GM19397 (cell line): ENCODE results near the gene TRIOBP.
A peak's percentile ranks its signal among the peaks of the same experiment; 100 is the strongest.

Experiments
- ATAC-seq: cut with Tn5 transposase; IDR thresholded peaks from one replicate; pipeline ENCODE4 v1.9.1; 2021; ENCODE audit warnings: mild to moderate bottlenecking, moderate library complexity; ENCODE audit not compliant: unreplicated experiment

The TRIOBP gene

DNA sequence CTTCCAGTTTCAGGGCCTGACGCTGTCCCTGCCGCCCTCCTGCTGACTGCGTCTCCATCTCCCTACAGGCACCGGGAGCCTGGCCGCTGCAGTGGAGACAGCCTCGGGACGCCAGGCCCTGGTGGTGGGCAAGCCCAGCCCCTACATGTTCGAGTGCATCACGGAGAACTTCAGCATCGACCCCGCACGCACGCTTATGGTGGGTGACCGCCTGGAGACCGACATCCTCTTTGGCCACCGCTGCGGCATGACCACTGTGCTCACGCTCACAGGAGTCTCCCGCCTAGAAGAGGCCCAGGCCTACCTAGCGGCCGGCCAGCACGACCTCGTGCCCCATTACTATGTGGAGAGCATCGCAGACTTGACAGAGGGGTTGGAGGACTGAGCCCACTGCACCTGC lies 31.4 kb upstream of the TRIOBP start:
- ATAC-seq = no peak

DNA sequence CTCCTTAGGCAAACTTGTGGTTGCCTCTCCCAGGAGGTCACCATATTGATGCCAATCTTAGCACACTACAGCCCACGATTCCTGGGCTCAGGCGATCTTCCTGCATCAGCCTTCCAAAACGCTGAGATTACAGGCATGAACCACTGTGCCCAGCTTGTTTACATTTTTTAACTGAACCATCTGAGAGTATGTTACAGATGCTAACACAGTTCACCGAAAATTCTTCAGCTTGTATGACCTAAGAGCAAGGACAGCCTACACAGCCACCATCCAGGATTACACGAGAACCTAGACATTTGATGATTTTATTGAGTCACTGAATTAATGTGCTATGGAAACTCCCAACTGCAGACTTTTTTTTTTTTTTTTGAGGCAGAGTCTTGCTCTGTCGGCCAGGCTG lies 27.3 kb upstream of the TRIOBP start:
- no peak for ATAC-seq

DNA sequence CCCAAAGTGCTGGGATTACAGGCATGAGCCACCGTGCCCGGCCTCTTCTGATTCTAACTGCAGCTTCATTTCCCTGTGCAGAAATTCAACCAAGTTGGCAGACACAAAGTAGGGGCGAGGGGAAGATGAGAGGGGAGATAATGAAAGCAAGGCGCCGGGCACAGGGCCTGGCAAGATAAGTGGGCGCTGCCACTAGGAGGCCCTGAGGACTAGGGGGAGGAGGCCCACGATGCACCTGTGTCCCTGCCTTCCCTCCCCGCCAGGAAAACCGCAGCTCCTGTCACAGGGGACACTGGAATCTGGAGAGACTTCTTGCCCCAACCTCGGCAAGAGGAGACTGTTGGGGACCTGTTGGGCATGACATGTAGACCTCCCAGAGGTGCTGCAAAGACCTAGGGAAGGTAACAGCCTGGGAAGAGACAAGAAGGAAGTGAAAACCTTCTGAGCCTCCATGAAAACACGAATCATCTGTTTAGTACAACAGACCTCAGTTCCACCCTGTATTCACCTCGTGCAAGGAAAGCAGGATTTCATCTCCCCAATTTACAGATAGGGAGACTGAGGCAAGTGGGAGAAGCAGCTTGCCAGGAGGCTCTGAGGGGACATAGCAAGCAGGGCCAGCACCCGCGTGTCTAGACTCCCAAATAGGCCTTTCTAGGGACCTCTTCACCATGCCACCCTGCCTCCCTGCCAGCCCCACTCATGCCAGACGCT lies 24.5 kb upstream of the TRIOBP start:
- no peak for ATAC-seq

DNA sequence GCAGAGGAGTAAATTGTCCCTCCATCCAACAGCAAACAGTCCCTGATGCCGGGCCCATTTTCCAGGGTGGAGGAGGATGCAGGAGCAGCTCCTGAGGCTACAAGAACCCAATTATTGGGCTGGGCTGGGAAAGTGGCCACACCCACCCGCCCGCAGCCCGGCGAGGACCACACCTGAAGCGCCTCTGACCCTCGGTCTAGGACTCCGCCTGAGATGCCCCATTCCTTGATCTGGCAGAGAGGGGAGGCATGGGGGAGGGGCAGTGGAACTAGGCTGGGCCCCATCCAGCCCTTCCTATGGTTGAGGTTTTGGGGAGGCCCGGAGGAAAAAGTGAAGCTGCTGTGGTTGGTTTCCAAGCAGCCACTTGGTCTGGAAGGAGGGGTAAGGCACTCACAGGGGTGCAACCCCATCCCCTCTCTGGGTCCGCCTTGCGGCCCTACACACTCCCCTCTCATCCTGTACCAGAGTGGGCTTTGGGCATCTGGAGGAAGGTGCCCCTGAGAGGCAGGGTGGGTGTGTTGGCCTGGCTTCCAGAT lies 23.9 kb upstream of the TRIOBP start:
- no peak for ATAC-seq

DNA sequence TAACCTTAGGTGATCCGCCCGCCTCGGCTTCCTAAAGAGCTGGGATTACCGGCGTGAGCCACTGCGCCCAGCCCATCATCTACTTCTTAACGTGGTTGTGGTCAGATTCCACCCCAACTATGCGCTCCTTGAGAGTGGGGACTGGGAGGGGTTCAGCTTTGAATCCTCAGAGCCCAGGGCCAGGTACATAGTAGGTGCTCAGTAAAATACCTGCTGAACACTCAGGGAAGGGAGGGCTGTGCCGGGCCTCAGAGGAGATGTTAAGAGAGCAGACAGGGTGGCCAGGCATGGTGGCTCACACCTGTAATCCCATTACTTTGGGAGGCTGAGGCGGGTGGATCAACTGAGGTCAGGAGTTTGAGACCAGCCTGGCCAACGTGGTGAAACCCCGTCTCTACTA lies 22.6 kb upstream of the TRIOBP start:
- ATAC-seq = no peak

DNA sequence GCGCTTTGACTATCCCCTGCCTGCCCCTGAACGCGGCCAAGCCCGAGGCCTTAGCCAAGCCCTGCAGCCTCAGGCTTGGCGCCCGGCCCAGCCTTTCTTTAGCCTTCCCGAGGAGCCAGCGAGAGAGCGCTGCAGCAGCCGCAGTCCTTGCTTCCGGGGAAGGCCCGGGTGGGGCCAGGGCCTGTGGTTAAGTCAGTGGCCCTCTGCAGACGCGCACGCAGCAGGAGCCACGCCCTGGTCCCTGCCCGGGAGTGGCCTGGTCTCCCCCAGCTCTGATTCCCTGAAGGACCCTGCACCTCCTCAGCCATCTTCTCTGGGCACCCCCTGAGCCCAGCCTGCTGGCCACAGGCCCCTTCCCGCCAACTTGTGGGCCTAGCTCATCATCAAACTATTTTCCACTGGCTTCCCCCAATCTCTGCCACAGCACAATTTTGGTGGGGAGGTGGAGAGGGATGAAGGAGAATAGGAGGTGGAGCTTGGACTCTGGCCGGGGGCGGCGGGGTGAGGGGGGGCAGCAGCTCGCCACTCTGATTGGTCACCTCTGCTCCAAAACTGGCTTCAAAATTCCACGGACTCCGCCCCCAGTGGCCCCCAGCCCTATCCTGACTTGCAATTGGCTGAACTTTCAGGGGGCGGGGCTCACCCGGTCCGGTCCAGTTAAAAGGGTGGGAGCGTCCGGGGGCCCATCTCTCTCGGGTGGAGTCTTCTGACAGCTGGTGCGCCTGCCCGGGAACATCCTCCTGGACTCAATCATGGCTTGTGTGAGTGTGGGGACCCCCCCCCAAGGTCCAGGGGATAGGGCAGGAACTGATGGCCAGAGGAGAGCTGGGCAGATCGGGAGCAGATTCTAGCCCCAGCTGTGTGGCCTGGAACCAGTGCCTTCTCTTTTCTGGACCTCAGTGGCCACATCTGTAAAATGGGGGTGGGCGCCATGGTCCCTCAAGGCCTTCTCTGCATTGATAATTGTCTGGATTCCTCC lies 21.6 kb upstream of the TRIOBP start, which contains the start of gene LGALS1:
LGALS1 (plus strand) TSS at position 686 of the 979 bp plus-strand sequence; CDS start at position 753, 67 bp downstream.
- ATAC-seq = no peak

DNA sequence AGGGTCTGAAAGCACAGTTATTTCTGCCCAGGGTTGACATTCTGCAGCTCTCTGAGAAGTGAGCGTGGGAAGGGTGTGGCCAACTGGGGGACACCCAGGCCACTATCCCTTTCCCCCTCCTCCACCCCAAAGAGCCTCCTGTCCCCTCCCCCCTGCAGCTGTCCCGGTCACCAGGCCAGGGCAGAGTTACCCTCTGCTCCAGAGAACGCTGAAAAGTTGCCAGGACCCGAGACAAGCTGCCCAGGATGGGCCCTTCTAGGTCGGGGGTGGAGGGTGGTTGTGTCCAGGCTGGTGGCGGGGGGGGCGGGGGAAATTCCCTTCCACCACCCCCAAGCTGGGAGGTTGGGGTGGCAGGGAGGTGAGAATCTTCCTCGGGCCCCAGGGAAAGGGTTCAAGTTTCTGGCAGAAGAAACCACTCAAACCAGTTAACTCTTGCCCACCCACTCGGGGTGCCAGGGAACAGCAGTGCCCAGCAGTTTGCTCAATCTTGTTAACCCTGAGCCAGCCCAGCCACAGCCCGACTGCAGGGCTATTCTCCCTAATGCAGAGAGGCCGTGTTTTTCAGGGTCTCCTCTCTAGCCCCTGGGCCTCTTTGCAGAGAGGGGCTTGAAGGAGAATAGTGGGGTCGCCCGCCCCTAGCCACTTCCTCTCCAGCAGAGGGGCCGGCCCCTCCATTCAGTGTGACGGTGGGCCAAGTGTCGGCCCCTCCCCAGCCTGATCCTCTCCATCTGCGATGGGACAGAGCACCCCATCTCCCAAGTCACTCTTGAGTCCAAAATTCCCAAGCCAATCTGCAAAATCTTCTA lies 20.7 kb upstream of the TRIOBP start:
- ATAC-seq = no peak

DNA sequence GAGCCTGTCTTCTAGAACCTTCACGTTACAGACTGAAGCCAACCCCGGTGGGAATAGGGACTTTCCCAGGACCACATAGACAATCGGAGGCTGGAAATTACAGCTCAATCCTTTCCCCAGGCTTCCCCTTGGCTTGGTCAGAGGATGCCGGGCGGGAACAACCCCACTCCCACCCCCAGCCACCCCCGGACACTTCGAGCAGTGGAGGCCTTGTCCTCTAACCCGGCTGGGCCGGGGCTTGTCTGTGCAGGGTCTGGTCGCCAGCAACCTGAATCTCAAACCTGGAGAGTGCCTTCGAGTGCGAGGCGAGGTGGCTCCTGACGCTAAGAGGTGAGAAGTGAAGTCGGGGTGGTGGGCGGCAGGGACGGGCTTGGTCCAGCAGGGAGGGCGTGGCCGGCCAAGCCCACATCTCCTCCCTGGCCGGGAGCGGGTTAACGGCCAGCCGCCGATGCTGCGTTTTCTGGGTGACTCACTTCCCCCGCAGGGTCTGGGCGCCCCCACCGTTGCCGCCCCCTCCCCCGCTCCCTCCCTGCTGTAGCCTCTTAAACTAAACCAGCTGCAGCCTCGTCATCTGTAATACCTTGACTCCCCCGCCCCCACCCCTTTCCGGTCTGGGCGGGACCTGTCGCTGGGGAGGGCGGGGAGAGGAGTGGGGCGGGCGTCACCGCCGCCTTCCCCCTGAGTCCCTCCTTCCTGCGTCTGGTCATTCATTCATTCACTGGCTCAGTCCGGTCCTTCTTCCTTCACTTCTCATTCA lies 19.9 kb upstream of the TRIOBP start:
- ATAC-seq = peak; percentile 46

DNA sequence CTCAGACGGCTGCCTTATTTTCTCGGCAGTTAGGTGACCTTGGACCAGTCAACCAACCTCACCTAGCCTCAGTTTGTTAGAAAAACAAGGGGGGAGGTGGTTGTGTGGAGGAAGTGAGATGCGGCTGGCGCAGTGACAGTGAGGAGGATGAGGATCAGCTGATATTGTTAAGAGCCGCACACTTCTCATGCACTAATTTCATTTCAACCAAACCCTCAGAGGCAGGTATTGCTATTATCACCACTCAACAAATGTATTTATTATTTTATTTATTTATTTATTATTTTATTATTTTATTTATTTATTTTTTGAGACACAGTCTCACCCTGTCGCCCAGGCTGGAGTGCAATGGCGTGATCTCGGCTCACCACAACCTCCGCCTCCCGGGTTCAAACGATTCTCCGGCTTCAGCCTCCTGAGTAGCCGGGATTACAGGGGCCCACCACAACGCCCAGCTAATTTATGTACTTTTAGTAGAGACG lies 19.3 kb upstream of the TRIOBP start:
- ATAC-seq = peak; percentile 3

DNA sequence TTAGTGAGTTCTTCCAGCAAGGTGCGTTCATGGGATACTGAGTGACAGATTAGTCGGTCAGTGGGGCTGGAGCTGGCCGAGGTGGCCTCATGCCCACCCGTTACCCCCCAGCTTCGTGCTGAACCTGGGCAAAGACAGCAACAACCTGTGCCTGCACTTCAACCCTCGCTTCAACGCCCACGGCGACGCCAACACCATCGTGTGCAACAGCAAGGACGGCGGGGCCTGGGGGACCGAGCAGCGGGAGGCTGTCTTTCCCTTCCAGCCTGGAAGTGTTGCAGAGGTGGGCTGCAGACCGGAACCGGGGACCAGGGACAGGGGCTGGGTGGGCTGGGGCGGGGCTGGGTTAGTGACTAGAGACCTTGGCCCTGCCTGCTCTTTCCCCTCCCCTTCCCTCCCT lies 18.5 kb upstream of the TRIOBP start:
- ATAC-seq = no peak

DNA sequence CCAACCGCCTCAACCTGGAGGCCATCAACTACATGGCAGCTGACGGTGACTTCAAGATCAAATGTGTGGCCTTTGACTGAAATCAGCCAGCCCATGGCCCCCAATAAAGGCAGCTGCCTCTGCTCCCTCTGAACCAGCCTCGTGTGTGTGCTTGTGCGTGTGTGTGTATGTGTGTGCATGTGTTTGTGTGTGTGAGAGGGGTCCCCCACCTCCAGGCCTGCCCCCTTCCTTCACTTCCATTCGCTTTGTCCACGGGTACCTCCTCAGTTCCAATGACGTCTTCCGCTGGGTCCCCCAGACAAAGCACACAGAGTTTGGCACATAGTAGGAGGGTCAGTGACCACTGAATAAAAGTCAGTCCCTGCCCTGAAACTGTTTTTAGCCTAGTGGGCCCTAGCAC lies 17.2 kb upstream of the TRIOBP start:
- no peak for ATAC-seq

DNA sequence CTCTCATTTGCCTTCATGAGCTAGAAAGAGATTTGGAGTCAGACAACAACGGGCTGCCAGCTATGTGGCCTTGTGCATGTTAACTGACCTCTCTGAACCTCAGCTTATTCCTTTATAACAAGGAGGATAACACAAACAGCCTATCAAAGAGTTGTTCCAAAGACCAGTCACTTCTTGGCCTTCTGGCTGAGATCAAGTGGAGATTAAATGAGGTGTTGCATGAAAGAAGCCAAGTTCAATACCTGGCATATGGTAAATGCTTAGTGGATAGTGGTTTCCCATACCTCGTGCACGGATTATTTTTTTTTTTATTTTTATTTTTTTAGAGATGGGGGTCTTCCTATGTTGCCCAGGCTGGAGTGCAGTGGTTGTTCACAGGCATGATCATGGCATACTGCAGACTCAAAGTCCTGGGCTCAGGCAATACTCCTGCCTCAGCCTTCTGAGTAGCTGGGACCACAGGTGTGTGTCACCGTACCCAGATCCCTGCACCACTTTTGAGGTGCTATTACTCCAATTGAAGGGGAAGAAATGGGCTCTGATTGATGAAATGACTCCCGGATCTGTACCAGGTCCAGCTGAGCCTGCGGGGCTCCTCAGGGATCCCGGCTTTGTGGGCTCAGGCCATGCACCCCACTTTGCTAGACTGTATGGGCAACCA lies 16.5 kb upstream of the TRIOBP start:
- ATAC-seq = no peak

DNA sequence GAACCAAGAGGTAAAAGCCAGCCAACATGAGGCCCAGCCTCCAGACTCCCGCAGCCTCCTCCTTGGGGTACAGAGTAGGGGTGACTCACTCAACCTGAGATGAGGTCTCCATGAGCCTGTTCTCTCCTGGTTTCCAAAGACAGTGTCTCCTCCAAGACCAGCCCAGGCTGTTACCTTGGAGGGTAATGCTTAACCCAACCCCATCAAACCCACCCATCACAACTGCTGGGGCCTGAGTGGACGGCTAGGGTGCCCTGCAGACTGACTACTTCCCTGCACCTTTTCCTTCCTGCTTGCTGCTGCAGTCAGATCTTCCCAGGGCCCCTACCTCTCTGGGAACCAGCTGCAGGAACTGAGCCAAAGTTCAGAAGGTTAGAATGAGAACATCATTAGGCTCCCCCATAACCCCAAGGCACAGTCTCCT lies 15.8 kb upstream of the TRIOBP start:
- ATAC-seq = no peak

DNA sequence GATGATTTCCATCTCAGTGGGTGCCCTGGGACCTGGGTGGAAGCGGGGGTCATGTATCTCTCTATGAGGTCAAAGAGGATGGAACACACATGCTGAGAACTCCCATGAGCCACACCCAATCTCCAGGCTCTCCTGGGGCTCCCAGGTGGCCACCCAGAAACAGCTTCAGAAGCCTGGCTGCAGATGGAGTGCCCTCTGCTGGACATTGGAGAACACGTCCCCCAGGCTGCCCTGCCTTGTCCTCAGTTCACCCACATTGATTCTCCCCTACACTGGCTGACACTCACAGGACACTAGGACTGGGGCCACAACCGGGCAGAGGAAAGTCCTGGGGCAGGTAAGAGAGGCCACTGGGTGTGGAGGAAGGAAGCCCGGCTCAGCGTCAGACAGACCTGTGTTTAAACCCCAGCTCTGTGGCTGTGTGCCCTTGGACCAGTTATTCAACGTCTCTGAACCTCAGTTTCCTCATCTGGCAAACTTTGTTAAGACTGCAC lies 15.2 kb upstream of the TRIOBP start:
- ATAC-seq = no peak

DNA sequence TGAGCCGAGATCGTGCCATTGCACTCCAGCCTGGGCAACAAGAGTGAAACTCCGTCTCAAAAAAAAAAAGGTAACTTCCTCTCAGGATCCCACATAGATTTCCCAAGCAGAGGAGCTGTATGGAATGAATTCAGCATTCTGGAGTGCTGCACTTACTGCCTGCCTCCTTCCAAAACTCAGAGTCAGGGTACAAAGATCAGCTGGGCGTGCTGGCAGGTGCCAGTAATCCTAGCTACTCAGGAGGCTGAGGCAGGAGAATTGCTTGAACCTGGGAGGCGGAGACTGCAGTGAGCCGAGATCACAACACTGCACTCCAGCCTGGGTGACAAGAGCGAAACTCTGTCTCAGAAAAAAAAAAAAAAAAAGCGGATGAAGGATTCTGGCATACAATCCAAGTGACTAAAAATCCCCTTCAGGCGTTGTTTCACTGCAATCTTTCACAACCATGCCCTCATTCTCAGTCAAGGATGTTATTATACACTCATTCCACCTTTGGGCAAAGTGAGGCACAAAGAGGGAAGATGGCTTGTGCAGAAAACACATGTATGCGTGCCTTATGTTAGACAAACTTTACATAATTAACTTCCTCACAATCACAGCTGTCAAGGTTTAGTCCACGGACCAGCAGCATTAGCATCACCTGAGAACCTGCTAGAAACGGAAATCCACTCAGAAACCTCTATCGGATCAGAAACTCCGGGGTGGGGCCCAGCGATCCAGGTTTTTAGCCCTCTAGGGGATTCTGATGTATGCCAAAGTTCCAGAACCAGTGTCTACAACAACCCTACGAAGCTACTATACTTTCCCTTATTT lies 11.8 kb upstream of the TRIOBP start:
- no peak for ATAC-seq

DNA sequence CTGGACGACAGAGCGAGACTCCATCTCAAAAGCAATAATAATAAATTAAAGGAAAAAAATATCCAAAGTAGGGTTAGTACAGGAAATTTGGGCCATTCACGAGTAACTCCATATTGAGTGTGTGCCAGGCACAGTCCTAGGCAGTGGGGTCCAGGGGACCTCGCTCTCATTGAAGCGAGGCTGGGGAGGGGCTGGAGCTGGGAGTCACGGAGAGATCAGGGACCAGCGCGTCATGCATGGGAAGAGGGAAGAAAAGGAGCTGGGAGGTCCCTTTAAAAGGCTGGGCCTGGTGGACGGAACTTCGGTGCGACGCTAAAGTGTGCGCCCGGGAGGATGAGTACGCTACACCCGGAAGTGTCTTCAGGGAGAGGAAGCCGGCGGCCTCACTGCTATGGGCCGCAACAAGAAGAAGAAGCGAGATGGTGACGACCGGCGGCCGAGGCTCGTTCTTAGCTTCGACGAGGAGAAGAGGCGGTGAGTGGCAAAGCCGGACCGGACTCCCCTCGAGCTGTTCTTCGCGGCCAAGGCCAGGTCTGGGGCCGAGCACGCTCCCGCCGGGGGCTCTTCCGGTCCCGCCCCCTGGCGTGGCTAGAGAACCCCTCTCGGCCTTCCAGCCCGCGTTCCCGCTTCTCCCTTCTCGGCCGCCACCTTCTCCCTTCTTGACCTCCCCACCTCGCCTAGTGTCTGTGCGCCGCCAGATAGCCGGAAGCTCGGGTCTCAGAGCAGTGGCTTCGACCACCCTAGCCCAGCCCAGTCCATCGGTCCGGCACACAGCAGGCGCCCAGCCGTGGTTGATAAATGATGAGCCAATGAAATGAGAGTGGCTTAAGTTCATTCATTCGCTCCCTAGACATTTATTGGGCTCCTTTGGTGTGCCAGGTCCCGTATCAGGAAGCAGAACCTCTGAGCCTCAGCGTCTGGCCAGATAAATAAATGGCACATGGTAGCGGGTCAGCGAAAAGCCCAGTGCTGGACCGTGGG lies 10.6 kb upstream of the TRIOBP start, which contains the start of gene NOL12:
NOL12 (plus strand) TSS at position 342 of the 981 bp plus-strand sequence; CDS start at position 392, 50 bp downstream.
- peak; percentile 80 for ATAC-seq

DNA sequence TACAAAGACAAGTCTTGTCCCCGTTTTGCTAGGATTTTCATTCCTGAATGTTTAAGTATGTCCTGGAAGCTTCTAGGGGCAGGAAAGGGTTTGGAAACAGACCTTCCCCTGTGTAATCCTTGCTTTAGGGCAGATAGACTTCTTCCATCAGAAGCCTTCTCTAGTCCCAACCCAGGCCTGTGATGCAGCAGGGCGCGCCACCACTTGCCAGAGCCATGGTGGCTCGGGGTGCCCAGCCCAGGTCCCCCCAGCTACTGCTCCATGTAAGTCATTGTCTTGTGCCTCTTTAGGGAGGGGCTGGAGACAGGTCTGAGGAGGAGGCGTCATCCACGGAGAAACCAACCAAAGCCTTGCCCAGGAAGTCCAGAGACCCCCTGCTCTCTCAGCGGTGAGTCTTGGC lies 6.4 kb upstream of the TRIOBP start:
- ATAC-seq = no peak
